IPS-NIHi7 (cell line): Measurements from ENCODE around the gene OAT.
A peak's percentile ranks its signal among the peaks of the same experiment; 100 is the strongest.

Experiments
- DNase-seq: peaks from one replicate; pipeline ENCODE4 v3.0.0; 2012; ENCODE audit warnings: mixed read lengths; ENCODE audit errors: extremely low spot score

OAT gene

DNA sequence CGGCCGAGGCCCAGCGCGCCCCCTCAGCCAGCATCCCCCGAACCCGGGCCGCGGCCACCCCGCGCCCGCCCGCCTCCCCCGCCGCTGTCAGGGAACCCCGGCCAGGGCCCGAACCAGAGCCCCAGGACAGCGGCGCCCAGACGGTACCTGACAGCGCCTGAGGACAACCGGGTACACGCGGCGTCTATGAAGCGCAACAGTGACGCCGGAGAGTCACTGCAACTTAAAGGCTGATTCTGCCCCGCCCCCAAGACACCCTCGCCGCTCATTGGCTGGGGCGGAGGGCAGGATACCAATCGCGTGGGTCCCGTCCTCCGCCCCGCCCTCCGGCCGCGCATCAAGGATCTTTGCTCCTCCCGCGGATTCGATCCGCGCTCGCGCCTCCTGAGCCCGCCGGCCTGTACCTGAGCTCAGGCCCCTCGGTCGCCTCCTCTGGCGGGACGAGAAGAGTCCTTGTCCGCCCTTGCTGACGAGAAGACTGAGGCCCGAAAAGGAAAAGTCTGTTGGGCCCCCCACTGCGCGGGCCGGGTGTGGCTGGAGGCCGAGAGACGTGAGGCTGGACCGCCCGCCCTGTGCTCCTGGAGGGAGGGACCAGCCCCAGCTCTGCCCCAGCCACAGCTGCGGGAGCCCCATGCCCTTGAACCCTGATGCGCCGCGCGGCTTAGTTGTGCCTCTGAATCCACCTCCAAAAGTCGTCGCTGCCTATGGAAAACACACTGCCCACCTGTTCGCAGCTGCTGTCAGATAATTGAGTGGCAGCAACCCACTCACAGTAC is at the start of gene OAT:
Gene OAT, minus strand, starts transcription at position 198 of the 776 bp plus-strand sequence. CDS start 6,752 bp downstream, outside the sequence.
- DNase-seq = peak; percentile 99

DNA sequence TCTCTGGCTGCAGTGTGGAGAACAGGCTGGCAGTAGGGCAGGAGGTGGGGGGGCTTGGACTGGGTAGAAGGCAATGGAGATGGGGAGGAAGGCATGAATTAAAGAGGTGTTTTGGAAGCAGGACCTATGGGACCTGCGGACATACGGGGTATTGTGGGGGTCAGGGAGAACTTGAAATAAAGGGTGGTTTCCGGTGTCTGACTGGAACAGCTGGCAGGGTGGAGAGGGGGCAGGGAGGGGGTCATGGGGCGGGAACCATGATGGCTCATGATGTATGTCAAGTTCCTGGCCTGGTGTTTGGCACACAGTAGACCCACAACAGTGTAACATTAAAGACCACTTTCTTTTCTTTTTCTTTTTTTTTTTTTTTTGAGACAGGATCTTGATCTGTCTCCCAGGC is 48.4 kb upstream of the OAT start:
- no peak for DNase-seq

- no peak for DNase-seq
These were observed 47.2 kb upstream of the OAT start for GRCh38 chr10:124465777-124466488.

DNA sequence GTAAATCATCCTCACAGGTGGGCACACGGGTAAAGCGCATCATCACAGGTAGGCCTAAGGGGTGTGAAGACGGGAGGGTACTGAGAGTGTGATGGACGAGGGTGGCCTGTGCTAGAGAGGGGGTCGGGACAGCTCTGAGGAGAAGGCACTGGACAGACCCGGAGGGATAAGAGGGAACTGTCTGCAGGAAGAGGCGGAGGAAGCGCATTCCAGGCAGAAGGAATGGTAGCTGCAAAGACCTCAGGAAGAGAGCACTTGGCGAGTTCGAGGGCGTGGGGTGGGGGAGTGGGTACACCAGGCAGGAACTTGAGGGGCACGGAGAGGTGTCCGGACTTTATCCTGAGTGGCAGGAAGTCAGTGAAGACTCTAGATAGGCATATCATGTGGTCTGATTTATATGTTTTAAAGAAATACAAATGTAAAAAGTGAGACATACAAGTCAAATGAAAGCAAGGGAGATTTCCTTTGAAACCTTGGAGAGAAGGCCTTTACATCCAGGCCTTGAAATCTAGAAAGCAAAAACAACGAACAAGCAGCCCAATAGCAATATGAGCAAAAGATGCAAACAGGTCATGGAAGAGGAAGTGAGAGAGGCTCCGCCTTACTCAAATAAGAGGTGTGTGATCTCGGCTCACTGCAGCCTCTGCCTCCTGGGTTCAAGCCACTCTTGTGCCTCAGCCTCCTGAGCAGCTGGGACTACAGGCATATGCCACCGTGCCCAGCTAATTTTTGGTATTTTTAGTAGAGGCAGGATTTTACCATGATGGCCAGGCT is 46.5 kb upstream of the OAT start:
- no peak for DNase-seq

DNA sequence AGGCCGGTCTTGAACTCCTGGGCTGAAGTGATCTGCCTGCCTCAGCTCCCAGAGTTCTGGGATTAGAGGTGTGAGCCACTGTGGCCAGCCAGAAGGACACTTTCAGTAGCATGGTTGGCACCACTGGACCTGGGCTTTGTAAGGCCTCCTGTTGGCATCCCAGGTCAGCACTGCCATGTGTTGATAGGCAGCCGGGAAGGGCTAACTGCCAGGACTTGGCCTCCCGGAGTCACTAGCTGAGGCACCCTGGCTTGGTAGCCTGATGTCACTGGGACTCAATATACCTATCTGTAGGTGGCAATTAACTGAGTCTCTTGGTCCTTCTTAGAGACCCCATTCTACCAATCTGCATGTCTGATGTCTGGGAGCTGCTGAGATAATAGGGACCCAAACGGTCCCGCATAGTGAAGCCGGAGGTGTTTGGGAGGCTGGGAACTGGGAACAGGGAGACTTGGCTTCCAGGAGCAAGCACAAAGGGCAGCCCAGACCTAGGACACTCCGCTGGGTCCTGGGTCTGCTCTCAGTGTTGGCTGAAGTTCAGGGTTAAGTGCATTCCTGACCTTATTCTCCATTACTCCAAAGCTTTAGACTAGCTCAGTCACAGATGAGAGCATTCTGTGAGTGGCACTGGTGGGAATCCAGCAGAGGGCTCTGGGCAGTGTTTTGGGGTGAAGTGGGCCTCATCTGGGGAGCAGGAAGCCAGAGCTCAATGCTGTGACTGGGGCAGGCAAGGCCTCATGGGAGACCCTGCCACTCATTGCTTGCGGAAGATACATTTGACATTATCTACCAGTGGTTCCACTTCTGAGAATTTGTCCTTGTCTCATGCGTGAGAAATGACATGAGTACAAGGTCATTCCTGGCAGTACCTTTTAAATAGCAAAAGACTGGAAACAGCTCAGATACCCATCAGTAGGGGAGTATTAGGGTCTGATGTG is 45.6 kb upstream of the OAT start:
- DNase-seq = no peak

- DNase-seq = no peak
These were observed 43.6 kb upstream of the OAT start for GRCh38 chr10:124462348-124462695.

DNA sequence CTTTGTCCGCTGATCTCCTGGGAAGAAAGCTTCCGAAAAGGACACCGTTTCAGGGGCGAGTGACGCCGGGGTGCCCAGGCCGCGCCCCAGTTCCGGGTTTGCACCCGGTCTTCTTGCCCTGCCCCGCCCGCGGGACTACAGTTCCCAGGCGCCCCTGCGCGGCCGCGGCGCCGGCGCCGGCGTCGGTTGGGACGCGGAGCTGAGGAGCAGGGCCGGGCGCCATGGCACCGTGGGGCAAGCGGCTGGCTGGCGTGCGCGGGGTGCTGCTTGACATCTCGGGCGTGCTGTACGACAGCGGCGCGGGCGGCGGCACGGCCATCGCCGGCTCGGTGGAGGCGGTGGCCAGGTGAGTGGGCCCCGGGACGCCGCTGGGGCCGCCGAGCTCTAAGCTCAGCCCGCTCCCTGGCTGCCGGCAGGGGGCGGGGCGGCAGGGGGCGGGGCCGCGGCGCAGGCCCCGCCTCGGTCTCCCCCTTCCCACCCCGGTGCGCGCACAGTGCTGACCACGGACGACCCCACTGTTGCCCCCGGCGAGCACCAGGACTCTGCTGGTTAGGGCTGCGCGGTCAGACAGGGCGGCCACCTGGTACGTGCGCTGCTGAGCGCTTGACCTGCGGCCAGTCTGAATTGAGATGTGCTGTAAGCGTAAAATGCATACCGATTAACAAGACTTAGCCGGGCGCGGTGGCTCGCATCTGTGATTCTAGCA is 43.1 kb upstream of the OAT start, which contains the start of gene LHPP:
Gene LHPP, plus strand, starts transcription at position 182 of the 706 bp plus-strand sequence. Its CDS starts 40 bp downstream, at position 222.
- DNase-seq = peak; percentile 85

DNA sequence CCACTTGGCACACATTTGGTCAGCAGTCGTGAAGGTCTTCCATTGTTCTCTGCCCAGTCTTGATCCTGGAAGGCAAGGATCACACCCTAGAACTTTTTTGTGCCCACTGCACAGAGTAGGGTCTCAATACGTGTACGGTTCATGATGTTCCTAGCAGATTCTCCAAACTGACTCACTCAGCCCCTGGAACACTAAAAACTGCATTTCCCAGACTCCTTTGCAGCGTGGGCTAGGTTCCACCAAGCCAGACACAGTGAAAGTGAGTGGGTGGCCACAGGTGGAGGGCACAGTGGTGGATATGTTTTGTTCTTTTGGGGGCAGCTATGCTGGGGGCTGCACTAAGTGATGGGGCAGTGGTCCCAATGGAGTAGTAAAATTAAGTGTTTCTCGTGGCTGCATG is 41.4 kb upstream of the OAT start:
- DNase-seq = no peak

- no peak for DNase-seq
These were observed 40.7 kb upstream of the OAT start for GRCh38 chr10:124459395-124459794.

DNA sequence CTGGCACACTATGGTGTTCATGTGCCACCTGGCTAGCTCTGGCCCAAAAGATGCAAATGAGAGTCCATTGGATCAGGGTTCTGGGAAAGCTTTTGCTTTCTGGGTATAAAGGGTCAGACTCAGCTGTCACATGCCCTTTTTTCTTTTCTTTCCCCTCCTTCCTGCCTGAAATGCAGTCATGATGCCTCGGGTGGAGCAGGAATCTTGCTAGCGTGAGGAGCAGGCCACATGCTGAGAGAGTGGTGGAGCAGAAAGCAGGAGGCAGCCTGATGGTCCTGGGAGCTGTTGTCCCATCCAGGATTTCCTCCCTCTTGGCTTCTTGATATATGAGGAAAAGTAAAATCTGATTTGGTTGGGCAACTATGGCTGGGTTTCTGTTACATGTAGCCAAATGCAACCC is 40.2 kb upstream of the OAT start:
- no peak for DNase-seq

GRCh38 chr10:124458473-124458872 is 39.8 kb upstream of the OAT start:
- no peak for DNase-seq

GRCh38 chr10:124455441-124455840 is 36.7 kb upstream of the OAT start:
- DNase-seq = no peak

GRCh38 chr10:124453960-124454610 is 35.4 kb upstream of the OAT start:
- no peak for DNase-seq

DNA sequence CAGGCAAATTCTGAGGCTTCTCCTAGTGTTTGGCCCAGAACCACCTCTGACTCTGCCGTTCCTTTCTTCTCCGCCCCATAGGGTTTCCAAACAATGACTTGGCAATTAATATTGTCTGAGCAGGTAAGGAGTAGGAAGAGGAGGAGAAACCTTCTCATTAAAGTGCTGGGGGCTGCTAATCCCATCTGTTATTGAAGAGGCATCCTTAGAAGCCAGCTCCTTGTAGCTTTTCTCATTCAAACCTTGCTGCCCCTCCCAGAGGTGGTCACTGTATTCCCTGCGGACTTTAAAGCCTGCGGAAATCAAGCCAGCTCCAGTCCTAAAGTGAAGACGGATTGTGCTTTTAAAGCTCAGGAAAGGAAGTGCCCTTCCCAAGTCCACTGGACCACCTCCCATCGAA is 32.6 kb upstream of the OAT start:
- DNase-seq = no peak

DNA sequence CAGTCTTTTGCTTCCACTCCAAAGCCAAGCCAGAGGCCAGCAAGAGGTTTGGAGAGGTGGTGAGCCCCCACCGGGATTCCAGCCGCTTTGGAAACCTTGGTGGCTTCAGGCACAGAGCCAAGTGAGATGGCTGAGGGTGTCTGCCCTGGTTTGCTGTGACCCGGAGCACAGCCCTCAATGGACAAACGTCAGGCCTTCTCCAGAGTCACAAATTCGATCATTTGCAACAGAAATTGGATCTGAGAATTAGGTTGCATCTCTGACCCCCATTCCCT is 32.0 kb upstream of the OAT start:
- DNase-seq = no peak

DNA sequence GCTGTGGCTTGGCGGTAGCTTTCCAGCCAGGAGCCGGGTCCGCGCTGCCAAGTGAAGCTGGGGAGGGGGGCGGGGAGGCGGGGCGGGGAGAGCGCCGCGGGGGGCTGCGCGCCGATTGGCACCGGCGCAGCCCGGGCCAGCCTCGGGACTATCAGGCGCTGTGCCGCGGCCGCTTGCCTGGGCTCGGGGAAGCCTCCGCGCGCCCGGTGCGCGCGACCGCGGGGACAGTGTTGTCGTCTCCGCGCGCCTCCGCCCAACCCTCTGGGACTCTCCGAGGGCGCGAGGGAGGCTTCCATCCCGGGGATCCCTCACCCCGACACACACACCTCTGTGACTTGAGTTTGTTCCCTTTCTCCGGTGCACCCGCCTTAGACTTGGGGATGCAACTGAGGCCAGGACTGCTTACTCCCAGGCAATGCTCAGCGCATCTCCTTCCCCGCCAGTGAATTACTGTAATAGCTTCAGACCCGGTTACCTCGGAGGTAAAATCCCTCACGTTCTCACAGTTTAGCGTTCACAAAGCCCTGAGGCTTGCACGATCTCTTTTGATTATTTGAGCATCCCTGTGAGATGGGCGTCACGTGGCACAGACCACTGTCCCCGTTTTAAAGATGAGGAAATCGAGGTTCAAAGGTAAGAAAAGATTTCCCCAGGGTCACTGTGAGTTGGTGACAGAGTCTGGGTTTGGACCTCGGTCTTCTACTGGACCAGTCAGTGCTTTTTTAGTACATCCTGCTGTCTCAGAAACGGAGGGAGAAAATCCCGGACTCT is 31.5 kb upstream of the OAT start, which contains the start of gene NKX1-2:
Gene NKX1-2, minus strand, starts transcription at position 24 of the 771 bp plus-strand sequence. CDS start 92 bp downstream, outside the sequence.
- peak; percentile 84 for DNase-seq

DNA sequence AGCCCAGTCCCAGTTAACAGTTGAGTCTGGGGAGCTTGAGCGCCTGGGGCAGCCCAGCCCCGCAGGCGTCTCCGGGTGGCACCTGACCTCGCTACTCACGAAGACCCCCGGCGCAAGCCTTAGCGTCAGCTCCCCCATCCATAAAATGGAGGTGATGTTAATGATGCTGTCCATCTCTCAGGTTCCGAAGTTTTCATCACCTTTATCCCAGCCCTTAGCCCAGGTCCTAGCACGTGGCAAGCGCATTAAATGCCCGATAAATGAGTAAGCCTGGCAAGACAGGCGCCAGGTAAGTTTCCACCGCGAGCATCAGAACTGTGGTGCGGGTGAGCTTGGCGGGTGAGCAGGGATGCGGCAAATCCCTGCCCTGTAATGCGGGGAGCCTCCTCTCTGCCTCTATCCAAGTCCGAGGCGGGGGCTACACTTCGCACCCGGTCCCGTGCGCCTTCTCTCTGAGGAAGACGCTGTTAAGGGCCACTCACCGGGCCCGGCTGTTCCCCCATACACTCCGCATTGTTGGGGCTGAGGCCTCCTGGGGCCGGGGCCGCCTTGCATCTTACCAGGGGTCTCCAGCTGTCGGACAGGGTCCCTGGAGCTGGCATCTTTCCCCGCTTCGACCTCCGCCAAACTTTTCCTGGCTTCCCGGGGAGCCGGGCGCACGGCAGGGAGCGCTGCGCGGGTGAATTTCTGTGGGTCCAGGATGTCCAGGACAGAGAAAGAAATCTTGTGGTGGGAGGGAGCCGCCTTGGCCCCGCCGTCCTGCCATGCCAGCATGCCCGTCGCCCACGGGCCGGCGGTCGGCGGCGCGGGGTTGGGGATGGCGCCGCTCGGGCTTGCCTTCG is 30.7 kb upstream of the OAT start:
- DNase-seq = no peak

DNA sequence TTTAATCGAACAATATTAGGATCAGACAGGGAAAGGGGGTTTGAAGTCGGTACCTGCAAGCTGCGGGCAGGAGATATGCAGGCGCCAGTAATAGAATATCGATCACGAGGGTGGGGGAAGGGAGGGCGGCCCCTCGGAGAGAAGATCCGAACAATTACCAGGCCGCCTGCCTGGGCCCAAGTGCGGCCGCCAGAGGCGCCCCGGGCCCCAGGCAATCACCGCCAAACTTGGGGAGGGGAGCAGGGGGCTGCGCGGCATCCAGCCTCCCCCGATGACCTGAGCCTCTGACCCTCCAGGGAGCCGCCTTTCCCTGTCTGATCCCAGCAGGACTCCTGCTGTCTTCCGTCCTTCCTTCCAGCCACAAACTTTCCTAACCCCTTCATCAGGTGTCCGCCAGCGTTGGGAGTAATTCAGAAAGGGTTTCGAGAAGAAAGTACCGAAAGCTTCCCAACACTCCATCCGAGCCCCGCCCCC is 30.0 kb upstream of the OAT start:
- DNase-seq = peak; percentile 64
